Astrocyte of the hippocampus (primary cell): ENCODE data around the gene CDH15.
A peak's percentile ranks its signal among the peaks of the same experiment; 100 is the strongest.
"Not testable (repeated sequence)": the region's sequence is repeated elsewhere in the genome, so short reads cannot be mapped to it uniquely, and the experiment has no call there.

Experiments
- DNase-seq: peaks from one replicate; pipeline ENCODE4 v3.0.0; 2011; ENCODE audit warnings: low read depth, low spot score

Gene CDH15

GRCh38 chr16:89233678-89234490 is 62.3 kb downstream of the CDH15 start:
- DNase-seq = no peak

- no peak for DNase-seq
These were observed 66.2 kb downstream of the CDH15 start for GRCh38 chr16:89237733-89238132.

GRCh38 chr16:89241187-89242007 is 69.8 kb downstream of the CDH15 start:
- peak; percentile 86 for DNase-seq

- no peak for DNase-seq
These were observed 71.2 kb downstream of the CDH15 start for GRCh38 chr16:89242795-89243200.

GRCh38 chr16:89243664-89244063 is 72.1 kb downstream of the CDH15 start:
- no peak for DNase-seq

GRCh38 chr16:89244264-89244663 is 72.7 kb downstream of the CDH15 start:
- DNase-seq = not testable (repeated sequence)

- no peak for DNase-seq
These were observed 73.2 kb downstream of the CDH15 start for GRCh38 chr16:89244754-89245153.
